ENCODE data around the gene MTRF1L. TPM values are rescaled to one million over a fixed set of nuclear protein-coding genes. Genes with fewer than 3 reads are reported as not detected.
"Not testable (repeated sequence)": the region's sequence is repeated elsewhere in the genome, so short reads cannot be mapped to it uniquely, and the experiment has no call there.

Gene MTRF1L
- total RNA-seq, 2 experiments from 2014 or later, result 16.8 to 19.8 TPM

- no peak overlapping the region for H3K27ac Mint-ChIP-seq
- no peaks in the 10 kb centered on the region for H3K36me3 Mint-ChIP-seq (ENCODE audit: low read depth)
- CTCF ChIA-PET, result interaction anchor here (1.0 kb wide), 1 partner anchor 73 kb away, joined by 3 read pairs; no protein-coding TSS in a partner anchor
- POLR2A ChIA-PET, result no interaction called here
- no peak for DNase-seq
- H3K4me3 Mint-ChIP-seq, result no peak overlapping the region
- peaks cover 4% of the 10 kb centered on the region for H3K4me1 Mint-ChIP-seq
- no peaks in the 10 kb centered on the region for H3K9me3 Mint-ChIP-seq
- H3K27me3 Mint-ChIP-seq, result peaks cover 50% of the 10 kb centered on the region
These were observed 25.0 kb upstream of the MTRF1L start for GRCh38 chr6:153027480-153027879.

- CTCF ChIA-PET, result no interaction called here
- H3K27me3 Mint-ChIP-seq, result peaks cover 35% of the 10 kb centered on the region
- no peak overlapping the region for H3K27ac Mint-ChIP-seq
- H3K36me3 Mint-ChIP-seq (ENCODE audit: low read depth), result no peaks in the 10 kb centered on the region
- no peak for DNase-seq
- POLR2A ChIA-PET, result no interaction called here
- no peaks in the 10 kb centered on the region for H3K9me3 Mint-ChIP-seq
- no peak overlapping the region for H3K4me3 Mint-ChIP-seq
- peaks cover 4% of the 10 kb centered on the region for H3K4me1 Mint-ChIP-seq
These were observed 22.2 kb upstream of the MTRF1L start for GRCh38 chr6:153024709-153025017.

GRCh38 chr6:153023977-153024708, 21.6 kb upstream of the MTRF1L start:
- CTCF ChIA-PET, result interaction anchor here (1.2 kb wide), 1 partner anchor 45 kb away, joined by 3 read pairs; no protein-coding TSS in a partner anchor

GRCh38 chr6:153018355-153018754, 15.8 kb upstream of the MTRF1L start:
- no peaks in the 10 kb centered on the region for H3K9me3 Mint-ChIP-seq
- H3K36me3 Mint-ChIP-seq (ENCODE audit: low read depth), result no peaks in the 10 kb centered on the region
- DNase-seq, result no peak
- ChIA-PET CTCF (interaction anchor here (1.5 kb wide), 1 partner anchor 10 kb away, joined by 3 read pairs; no protein-coding TSS in a partner anchor), POLR2A (no interaction called here)
- no peak overlapping the region for H3K27ac Mint-ChIP-seq
- no peak overlapping the region for H3K4me3 Mint-ChIP-seq
- H3K27me3 Mint-ChIP-seq, result peaks cover 28% of the 10 kb centered on the region
- H3K4me1 Mint-ChIP-seq, result no peaks in the 10 kb centered on the region

More at GRCh38 chr6:153023977-153024708, 21.6 kb upstream of the MTRF1L start:
- no peak overlapping the region for H3K4me3 Mint-ChIP-seq
- H3K27me3 Mint-ChIP-seq, result peaks cover 35% of the 10 kb centered on the region
- no peak overlapping the region for H3K27ac Mint-ChIP-seq
- H3K9me3 Mint-ChIP-seq, result no peaks in the 10 kb centered on the region
- peaks cover 4% of the 10 kb centered on the region for H3K4me1 Mint-ChIP-seq
- DNase-seq, result peak; percentile 62
- POLR2A ChIA-PET, result no interaction called here
- no peaks in the 10 kb centered on the region for H3K36me3 Mint-ChIP-seq (ENCODE audit: low read depth)

- no peaks in the 10 kb centered on the region for H3K4me1 Mint-ChIP-seq
These were observed 14.3 kb upstream of the MTRF1L start for GRCh38 chr6:153016846-153017245.

GRCh38 chr6:153015094-153015640, 12.7 kb upstream of the MTRF1L start:
- ChIA-PET POLR2A (no interaction called here), CTCF (interaction anchor here (0.7 kb wide), 1 partner anchor 1203 kb away, joined by 4 read pairs; no protein-coding TSS in a partner anchor)
- Mint-ChIP-seq H3K4me1 (no peaks in the 10 kb centered on the region), H3K27ac (no peak overlapping the region), H3K36me3 (ENCODE audit: low read depth) (no peaks in the 10 kb centered on the region), H3K9me3 (no peaks in the 10 kb centered on the region), H3K4me3 (no peak overlapping the region), H3K27me3 (peaks cover 43% of the 10 kb centered on the region)
- DNase-seq, result no peak

More at GRCh38 chr6:153016846-153017245, 14.3 kb upstream of the MTRF1L start:
- CTCF ChIA-PET, result no interaction called here
- POLR2A ChIA-PET, result no interaction called here
- no peak for DNase-seq
- Mint-ChIP-seq H3K4me3 (no peak overlapping the region), H3K27me3 (peaks cover 31% of the 10 kb centered on the region), H3K36me3 (ENCODE audit: low read depth) (no peaks in the 10 kb centered on the region), H3K9me3 (no peaks in the 10 kb centered on the region), H3K27ac (no peak overlapping the region)

GRCh38 chr6:153013438-153013837, 10.9 kb upstream of the MTRF1L start:
- H3K36me3 Mint-ChIP-seq (ENCODE audit: low read depth), result no peaks in the 10 kb centered on the region
- H3K27ac Mint-ChIP-seq, result no peak overlapping the region
- H3K4me3 Mint-ChIP-seq, result no peak overlapping the region
- H3K27me3 Mint-ChIP-seq, result peaks cover 47% of the 10 kb centered on the region
- CTCF ChIA-PET, result no interaction called here
- H3K4me1 Mint-ChIP-seq, result no peaks in the 10 kb centered on the region
- H3K9me3 Mint-ChIP-seq, result no peaks in the 10 kb centered on the region
- POLR2A ChIA-PET, result no interaction called here
- no peak for DNase-seq

- Mint-ChIP-seq H3K36me3 (ENCODE audit: low read depth) (no peaks in the 10 kb centered on the region), H3K4me1 (no peaks in the 10 kb centered on the region), H3K9me3 (no peaks in the 10 kb centered on the region), H3K4me3 (no peak overlapping the region), H3K27ac (no peak overlapping the region), H3K27me3 (peaks cover 47% of the 10 kb centered on the region)
- POLR2A ChIA-PET, result no interaction called here
- no peak for DNase-seq
- CTCF ChIA-PET, result no interaction called here
These were observed 10.3 kb upstream of the MTRF1L start for GRCh38 chr6:153012856-153013255.

- Mint-ChIP-seq H3K9me3 (peaks cover 5% of the 10 kb centered on the region), H3K4me3 (peak overlapping the region; percentile 96), H3K36me3 (ENCODE audit: low read depth) (peaks cover 27% of the 10 kb centered on the region), H3K27ac (peak overlapping the region; percentile 94), H3K4me1 (peaks cover 37% of the 10 kb centered on the region), H3K27me3 (peaks cover 5% of the 10 kb centered on the region)
- POLR2A ChIA-PET, result no interaction called here
- no peak for DNase-seq
- CTCF ChIA-PET, result no interaction called here
These were observed 819 bp upstream of the MTRF1L start for GRCh38 chr6:153003366-153003690.

- Mint-ChIP-seq H3K36me3 (ENCODE audit: low read depth) (peaks cover 36% of the 10 kb centered on the region), H3K27me3 (peaks cover 3% of the 10 kb centered on the region), H3K4me1 (peaks cover 43% of the 10 kb centered on the region), H3K9me3 (peaks cover 5% of the 10 kb centered on the region), H3K4me3 (peak overlapping the region; percentile 96), H3K27ac (peak overlapping the region; percentile 95)
- DNase-seq, result peak; percentile 9
- ChIA-PET CTCF (no interaction called here), POLR2A (interaction anchor here (0.8 kb wide), 1 partner anchor 17 kb away, joined by 4 read pairs; no protein-coding TSS in a partner anchor)
These were observed 519 bp downstream of the MTRF1L start for GRCh38 chr6:153001767-153002612.

- H3K27me3 Mint-ChIP-seq, CTCF ChIA-PET, H3K9me3 Mint-ChIP-seq, DNase-seq: not testable (repeated sequence)
- Mint-ChIP-seq H3K36me3 (ENCODE audit: low read depth) (peaks cover 45% of the 10 kb centered on the region), H3K27ac (peak overlapping the region; percentile 95), H3K4me1 (peaks cover 55% of the 10 kb centered on the region), H3K4me3 (peak overlapping the region; percentile 96)
- POLR2A ChIA-PET, result interaction anchor here (1.0 kb wide), 1 partner anchor 18 kb away, joined by 5 read pairs; the partner anchor contains the start of gene FBXO5
These were observed 1.7 kb downstream of the MTRF1L start for GRCh38 chr6:153000790-153001189.

- DNase-seq, result no peak
- ChIA-PET CTCF (no interaction called here), POLR2A (interaction anchor here (0.8 kb wide), 1 partner anchor 17 kb away, joined by 3 read pairs; the partner anchor contains the start of gene FBXO5)
- Mint-ChIP-seq H3K9me3 (peaks cover 5% of the 10 kb centered on the region), H3K4me3 (peak overlapping the region; percentile 37), H3K27ac (peak overlapping the region; percentile 3), H3K36me3 (ENCODE audit: low read depth) (peaks cover 49% of the 10 kb centered on the region), H3K27me3 (no peaks in the 10 kb centered on the region), H3K4me1 (peaks cover 60% of the 10 kb centered on the region)
These were observed 2.3 kb downstream of the MTRF1L start for GRCh38 chr6:153000243-153000642.

- DNase-seq, H3K27me3 Mint-ChIP-seq, H3K9me3 Mint-ChIP-seq: not testable (repeated sequence)
- Mint-ChIP-seq H3K4me3 (peak overlapping the region; percentile 29), H3K4me1 (peaks cover 60% of the 10 kb centered on the region), H3K36me3 (ENCODE audit: low read depth) (peaks cover 52% of the 10 kb centered on the region), H3K27ac (peak overlapping the region; percentile 48)
- CTCF ChIA-PET, result interaction anchor here (0.6 kb wide), 1 partner anchor 1103 kb away, joined by 4 read pairs; no protein-coding TSS in a partner anchor
- POLR2A ChIA-PET, result interaction anchor here (0.8 kb wide), 1 partner anchor 17 kb away, joined by 3 read pairs; the partner anchor contains the start of gene FBXO5
These were observed 3.0 kb downstream of the MTRF1L start for GRCh38 chr6:152999538-152999937.
